NB4 (cell line): ENCODE results near the gene NAA10.

Experiments
- DNase-seq: peaks from one replicate; pipeline ENCODE4 v3.0.0; 2010; ENCODE audit warnings: low read depth
- H3K4me3 ChIP-seq: one replicate; pipeline ENCODE4 v1.5.1; 2011; ENCODE audit warnings: mild to moderate bottlenecking, low read depth, low read length, moderate library complexity
- CTCF ChIP-seq: IDR thresholded peaks from one replicate; pipeline ENCODE4 v1.5.1; 2012; ENCODE audit warnings: low read depth, low read length
- MAX ChIP-seq: IDR thresholded peaks from 2 replicates; pipeline ENCODE4 v1.6.1; 2011; ENCODE audit warnings: low read depth, low read length
- MYC ChIP-seq: IDR thresholded peaks from 2 replicates; pipeline ENCODE4 v1.6.1; 2011; ENCODE audit warnings: low read depth, low read length
- POLR2A ChIP-seq: IDR thresholded peaks from 2 replicates; pipeline ENCODE4 v1.6.1; 2011; ENCODE audit warnings: mild to moderate bottlenecking; ENCODE audit not compliant: insufficient read length; ENCODE audit errors: extremely low read depth

The NAA10 gene

GRCh38 chrX:153930011-153930910 is 4.6 kb downstream of the NAA10 start:
- DNase-seq = no peak

GRCh38 chrX:153929576-153929975 is 5.3 kb downstream of the NAA10 start:
- peak overlapping the region; percentile 22 for H3K4me3 ChIP-seq
- no peak for DNase-seq
- no peak for TF ChIP-seq POLR2A
- TF ChIP-seq MYC = no peak
- TF ChIP-seq CTCF = no peak
- no peak for TF ChIP-seq MAX

More at GRCh38 chrX:153930011-153930910, 4.6 kb downstream of the NAA10 start:
- TF ChIP-seq POLR2A (no peak), CTCF (no peak), MAX (no peak)
- H3K4me3 ChIP-seq = no peak overlapping the region

GRCh38 chrX:153928846-153929245 is 6.0 kb downstream of the NAA10 start:
- peak overlapping the region; percentile 22 for H3K4me3 ChIP-seq
- DNase-seq = no peak
- TF ChIP-seq CTCF = no peak
- no peak for TF ChIP-seq POLR2A
- TF ChIP-seq MAX = no peak
- TF ChIP-seq MYC = no peak

- DNase-seq = peak; percentile 98
- peak overlapping the region; percentile 69 for H3K4me3 ChIP-seq
- TF ChIP-seq MYC (peak; percentile 42), CTCF (no peak), MAX (peak; percentile 94), POLR2A (peak; percentile 46)
Observed at GRCh38 chrX:153927922-153928760, 6.7 kb downstream of the NAA10 start.

GRCh38 chrX:153927672-153927921 is 7.2 kb downstream of the NAA10 start:
- no peak for DNase-seq
- peak overlapping the region; percentile 69 for H3K4me3 ChIP-seq
- TF ChIP-seq POLR2A (no peak), CTCF (no peak), MAX (no peak), MYC (no peak)
